GM19328 (cell line): ENCODE measurements around the gene DLGAP4.
A peak's percentile ranks its signal among the peaks of the same experiment; 100 is the strongest.
"Not testable (repeated sequence)": the region's sequence is repeated elsewhere in the genome, so short reads cannot be mapped to it uniquely, and the experiment has no call there.

Experiments used
- ATAC-seq: cut with Tn5 transposase; IDR thresholded peaks from one replicate; pipeline ENCODE4 v1.9.1; 2021; ENCODE audit warnings: mild to moderate bottlenecking, moderate library complexity; ENCODE audit not compliant: unreplicated experiment

The DLGAP4 gene

DNA sequence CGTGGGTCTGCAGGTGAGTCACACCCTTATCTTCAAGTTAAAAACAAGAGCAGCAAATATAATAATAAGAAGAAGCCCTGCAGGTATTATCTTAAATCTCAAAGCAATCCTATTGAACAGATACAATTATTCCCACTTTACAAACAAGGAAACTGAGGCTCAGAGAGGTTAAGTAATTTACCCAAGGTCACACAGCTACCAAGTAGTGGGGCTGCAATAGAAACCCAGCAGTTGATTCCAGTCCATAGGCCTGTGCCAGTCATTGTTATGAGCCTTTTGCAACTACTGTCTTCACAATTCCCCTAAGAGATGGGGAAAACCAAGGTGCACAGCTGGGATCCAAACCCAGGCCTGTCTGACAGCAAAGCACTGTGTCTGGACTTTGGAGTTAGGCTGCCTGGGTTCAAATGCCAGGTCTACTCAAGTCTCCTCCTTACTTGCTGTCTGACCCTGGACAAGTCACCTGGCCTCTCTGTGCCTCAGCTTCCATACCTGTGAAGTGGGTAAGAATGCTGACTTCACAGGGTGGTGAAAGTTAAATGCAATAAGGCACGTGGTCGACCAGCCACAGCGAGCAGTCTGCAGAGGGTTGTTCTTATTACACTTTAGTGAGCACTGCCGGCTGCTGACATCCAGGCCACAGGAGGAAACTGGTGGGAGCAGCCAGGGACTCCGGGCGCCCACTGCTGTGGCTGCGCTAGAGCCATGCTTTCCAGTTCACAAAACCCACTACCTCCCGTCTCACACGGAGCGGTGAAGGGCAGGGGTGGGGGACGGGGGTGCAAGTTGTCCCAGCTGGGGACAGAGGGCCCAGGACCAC, 241.3 kb downstream of the DLGAP4 start:
- ATAC-seq: no peak

GRCh38 chr20:36548006-36548315, 241.8 kb downstream of the DLGAP4 start:
- ATAC-seq: no peak

DNA sequence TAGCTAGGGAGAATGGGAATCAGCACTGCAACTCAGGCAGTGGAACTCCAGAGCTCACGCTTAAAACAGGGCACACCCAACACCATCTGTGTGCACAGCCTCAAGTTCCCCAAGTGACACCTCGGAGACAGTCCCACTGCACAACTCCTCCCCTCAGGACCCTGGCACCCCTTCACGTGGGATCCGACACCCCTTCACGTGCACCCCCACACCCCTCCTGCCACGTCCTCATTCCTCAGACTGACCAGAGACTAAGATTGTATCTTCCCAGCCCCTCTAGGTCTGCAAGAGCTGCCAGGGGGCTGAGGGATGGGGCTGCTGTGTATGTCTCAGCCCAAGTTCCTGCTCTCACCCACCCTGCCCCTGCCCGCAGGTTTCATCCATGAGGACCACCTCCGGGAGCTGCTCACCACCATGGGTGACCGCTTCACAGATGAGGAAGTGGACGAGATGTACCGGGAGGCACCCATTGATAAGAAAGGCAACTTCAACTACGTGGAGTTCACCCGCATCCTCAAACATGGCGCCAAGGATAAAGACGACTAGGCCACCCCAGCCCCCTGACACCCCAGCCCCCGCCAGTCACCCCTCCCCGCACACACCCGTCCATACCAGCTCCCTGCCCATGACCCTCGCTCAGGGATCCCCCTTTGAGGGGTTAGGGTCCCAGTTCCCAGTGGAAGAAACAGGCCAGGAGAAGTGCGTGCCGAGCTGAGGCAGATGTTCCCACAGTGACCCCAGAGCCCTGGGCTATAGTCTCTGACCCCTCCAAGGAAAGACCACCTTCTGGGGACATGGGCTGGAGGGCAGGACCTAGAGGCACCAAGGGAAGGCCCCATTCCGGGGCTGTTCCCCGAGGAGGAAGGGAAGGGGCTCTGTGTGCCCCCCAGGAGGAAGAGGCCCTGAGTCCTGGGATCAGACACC, 242.8 kb downstream of the DLGAP4 start:
- ATAC-seq: no peak

DNA sequence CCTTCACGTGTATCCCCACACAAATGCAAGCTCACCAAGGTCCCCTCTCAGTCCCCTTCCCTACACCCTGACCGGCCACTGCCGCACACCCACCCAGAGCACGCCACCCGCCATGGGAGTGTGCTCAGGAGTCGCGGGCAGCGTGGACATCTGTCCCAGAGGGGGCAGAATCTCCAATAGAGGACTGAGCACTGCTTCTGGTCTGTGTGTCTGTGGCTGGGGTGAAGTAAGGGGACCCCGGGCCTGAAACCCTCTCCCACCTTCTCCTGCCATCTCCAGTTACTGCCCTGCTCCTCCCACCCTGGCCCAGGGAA, 243.4 kb downstream of the DLGAP4 start:
- ATAC-seq: no peak

- no peak for ATAC-seq
Measured at GRCh38 chr20:36549942-36550789, 244.0 kb downstream of the DLGAP4 start.

DNA sequence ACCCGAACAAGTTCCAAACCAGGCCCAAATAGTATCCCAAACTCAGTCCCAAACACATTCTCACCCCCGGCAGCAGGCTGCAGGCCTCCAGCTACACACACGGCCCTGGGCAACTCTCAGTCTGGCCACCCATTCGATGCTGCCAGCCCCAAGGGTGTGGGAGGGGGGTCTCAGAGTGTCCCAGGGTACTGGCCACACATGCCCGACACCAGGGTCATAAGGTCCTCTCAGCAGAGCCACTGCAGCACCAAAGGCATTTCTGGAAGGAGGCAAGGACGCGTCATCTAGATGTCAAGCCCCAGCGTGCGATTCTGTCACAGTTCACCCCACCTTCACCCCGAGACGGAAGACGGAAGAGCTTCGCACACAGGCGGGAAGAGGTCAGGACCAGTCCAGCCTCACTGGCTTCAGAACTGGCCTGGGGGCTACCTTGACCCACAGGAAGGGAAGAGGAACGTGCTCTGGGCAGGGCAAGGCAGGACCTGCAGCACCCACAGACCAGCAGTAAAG, 244.7 kb downstream of the DLGAP4 start:
- ATAC-seq: no peak

DNA sequence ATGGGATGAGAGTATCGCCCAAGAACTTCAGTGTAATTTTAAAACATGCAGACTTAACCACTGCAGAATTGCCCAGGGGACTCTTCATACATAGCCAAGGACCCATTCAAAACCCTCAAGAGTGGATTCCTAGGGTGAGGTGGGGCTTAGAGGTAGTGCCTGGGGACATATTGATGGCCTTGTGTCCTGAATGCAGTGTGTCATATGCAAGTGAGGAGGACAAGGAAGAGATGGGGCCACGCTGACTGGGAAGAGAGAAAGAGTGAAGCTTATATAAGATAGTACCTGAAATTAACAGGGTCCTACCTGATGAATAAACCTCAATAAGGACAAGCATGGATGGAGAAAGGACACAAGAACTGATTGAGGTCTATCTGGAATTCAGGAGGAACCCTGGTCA, 249.1 kb downstream of the DLGAP4 start:
- ATAC-seq: no peak

- no peak for ATAC-seq
Measured at GRCh38 chr20:36562724-36563123, 256.6 kb downstream of the DLGAP4 start.

DNA sequence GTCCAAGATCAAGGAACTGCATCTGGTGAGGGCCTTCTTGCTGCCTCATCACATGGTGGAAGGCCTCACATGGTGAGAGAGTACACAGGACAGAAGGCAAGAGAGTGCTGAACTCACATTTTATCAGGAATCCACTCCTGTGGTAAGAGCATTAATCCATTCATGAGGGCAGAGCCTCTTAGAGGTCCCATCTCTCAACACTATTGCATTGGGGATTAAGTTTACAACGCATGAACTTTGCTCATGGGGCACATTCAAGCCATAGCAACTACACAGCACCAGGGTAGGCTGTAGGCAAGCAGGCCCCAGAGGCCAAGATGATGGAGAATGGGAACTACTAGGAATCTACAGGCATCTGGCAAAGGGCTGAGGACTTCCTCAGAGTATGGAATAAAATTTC, 257.2 kb downstream of the DLGAP4 start:
- ATAC-seq: no peak

- not testable (repeated sequence) for ATAC-seq
Measured at GRCh38 chr20:36564078-36564725, 258.1 kb downstream of the DLGAP4 start.

GRCh38 chr20:36564726-36565121, 258.6 kb downstream of the DLGAP4 start:
- ATAC-seq: not testable (repeated sequence)

GRCh38 chr20:36565520-36565919, 259.4 kb downstream of the DLGAP4 start:
- ATAC-seq: no peak

- no peak for ATAC-seq
Measured at GRCh38 chr20:36569847-36570429, 263.8 kb downstream of the DLGAP4 start.

- ATAC-seq: no peak
Measured at GRCh38 chr20:36571564-36572504, 265.7 kb downstream of the DLGAP4 start.

GRCh38 chr20:36572701-36573102, 266.6 kb downstream of the DLGAP4 start:
- ATAC-seq: peak; percentile 2

GRCh38 chr20:36573103-36573797, 267.1 kb downstream of the DLGAP4 start, which contains the start of gene TGIF2:
Gene TGIF2 (plus strand): TSS chr20:36573597. CDS start chr20:36578775, 5,178 bp downstream.
- ATAC-seq: peak; percentile 61

DNA sequence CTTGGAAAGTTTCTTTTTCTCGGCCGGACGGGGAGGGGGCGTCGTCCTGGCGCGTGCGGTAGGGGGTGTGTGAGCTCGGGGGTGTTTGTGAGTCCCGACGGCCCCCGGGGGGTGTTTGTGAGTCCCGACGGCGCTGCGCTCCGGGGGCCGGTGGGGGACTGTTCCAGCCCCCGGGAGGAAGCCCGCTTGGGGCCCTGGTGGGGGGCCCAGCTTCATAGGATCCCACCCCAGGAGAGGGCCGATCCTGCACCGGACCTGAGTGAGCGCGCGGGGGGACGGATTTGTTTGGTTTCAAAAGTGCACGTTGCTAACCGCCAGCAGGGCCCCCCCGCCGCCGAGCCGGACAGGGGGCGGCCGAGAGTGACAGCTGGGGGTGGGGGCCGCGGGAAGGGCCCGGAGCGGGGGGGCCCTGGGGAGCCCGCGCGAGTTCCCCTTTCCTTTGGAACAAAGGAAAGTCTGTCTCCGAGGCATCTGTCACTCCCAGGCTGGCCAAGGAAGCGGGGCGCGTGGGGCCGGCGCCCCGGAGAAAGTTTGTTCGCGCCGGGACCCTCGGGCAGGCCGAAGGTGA, 267.7 kb downstream of the DLGAP4 start:
- ATAC-seq: no peak
